ENCODE data around the gene FTO. TPM values are rescaled to one million over a fixed set of nuclear protein-coding genes. Genes with fewer than 3 reads are reported as not detected.

The FTO gene
- total RNA-seq, 2 donors from 2014 or later: 73.6 to 90.6 TPM

GRCh38 chr16:53910990-53911389 is 207.0 kb downstream of the FTO start:
- Histone ChIP-seq H3K9me3 (no peaks in the 10 kb centered on the region), H3K4me1 (peaks cover 0 to 38% of the 10 kb centered on the region in 2 donors), H3K27ac (peak overlapping the region in 1 of 2 donors; percentile 41), H3K27me3 (no peaks in the 10 kb centered on the region), H3K36me3 (peaks cover 5% of the 10 kb centered on the region), H3K4me3 (no peak overlapping the region)
- no peak for DNase-seq (ENCODE audit: low spot score)
- TF ChIP-seq CTCF (IDR thresholded peaks at IDR 0.05): no peak

GRCh38 chr16:53911513-53911912 is 207.6 kb downstream of the FTO start:
- H3K27ac ChIP-seq: peak overlapping the region in 1 of 2 donors; percentile 41
- DNase-seq (ENCODE audit: low spot score): no peak

GRCh38 chr16:53912155-53912554 is 208.2 kb downstream of the FTO start:
- H3K4me1 ChIP-seq: peaks cover 0 to 42% of the 10 kb centered on the region in 2 donors
- peak overlapping the region in 1 of 2 donors; percentile 71 for H3K27ac ChIP-seq
- no peak overlapping the region for H3K4me3 ChIP-seq
- TF ChIP-seq CTCF (IDR thresholded peaks at IDR 0.05): no peak
- no peaks in the 10 kb centered on the region for H3K36me3 ChIP-seq
- DNase-seq (ENCODE audit: low spot score): no peak
- H3K9me3 ChIP-seq: no peaks in the 10 kb centered on the region
- no peaks in the 10 kb centered on the region for H3K27me3 ChIP-seq

More at GRCh38 chr16:53911513-53911912, 207.6 kb downstream of the FTO start:
- TF ChIP-seq CTCF (IDR thresholded peaks at IDR 0.05): no peak
- Histone ChIP-seq H3K4me3 (no peak overlapping the region), H3K4me1 (peaks cover 0 to 42% of the 10 kb centered on the region in 2 donors), H3K36me3 (peaks cover 4% of the 10 kb centered on the region), H3K27me3 (no peaks in the 10 kb centered on the region), H3K9me3 (no peaks in the 10 kb centered on the region)

- Histone ChIP-seq H3K27me3 (no peaks in the 10 kb centered on the region), H3K36me3 (no peaks in the 10 kb centered on the region), H3K4me1 (peaks cover 0 to 42% of the 10 kb centered on the region in 2 donors), H3K27ac (peak overlapping the region; percentile 61 to 71), H3K4me3 (no peak overlapping the region), H3K9me3 (no peaks in the 10 kb centered on the region)
- no peak for TF ChIP-seq CTCF (IDR thresholded peaks at IDR 0.05)
- peak; percentile 77 for DNase-seq (ENCODE audit: low spot score)
Observed at GRCh38 chr16:53913099-53913870, 209.3 kb downstream of the FTO start.

GRCh38 chr16:53913920-53914319 is 210.0 kb downstream of the FTO start:
- Histone ChIP-seq H3K4me1 (peaks cover 0 to 42% of the 10 kb centered on the region in 2 donors), H3K9me3 (no peaks in the 10 kb centered on the region), H3K27me3 (no peaks in the 10 kb centered on the region), H3K4me3 (no peak overlapping the region), H3K27ac (peak overlapping the region; percentile 61 to 71), H3K36me3 (no peaks in the 10 kb centered on the region)
- DNase-seq (ENCODE audit: low spot score): no peak
- no peak for TF ChIP-seq CTCF (IDR thresholded peaks at IDR 0.05)

Measured in right atrium auricular region (tissue), 2 donors.